SU-DHL-6 (cell line): Measurements from ENCODE around the gene TTC27.
"Not testable (repeated sequence)": the region's sequence is repeated elsewhere in the genome, so short reads cannot be mapped to it uniquely, and the experiment has no call there.

ENCODE experiments used
- H2AFZ ChIP-seq: fragments of 200-600 bp; sonication (generic); 2 replicates; pipeline ENCODE4 v1.6.1; 2014; ENCODE audit warnings: low read depth, mild to moderate bottlenecking, moderate library complexity, mixed read lengths, antibody characterized with exemption, low read length; ENCODE audit not compliant: severe bottlenecking
- H3F3A ChIP-seq: fragments of 200-600 bp; shearing (Covaris generic); 2 replicates; pipeline ENCODE4 v1.6.0; 2016; ENCODE audit warnings: antibody characterized with exemption, mild to moderate bottlenecking; ENCODE audit not compliant: insufficient read depth
- H3K27ac ChIP-seq: fragments of 200-600 bp; sonication (generic); 2 replicates; pipeline ENCODE4 v1.5.1; 2016; ENCODE audit warnings: low read depth, mild to moderate bottlenecking, low read length, moderate library complexity, mixed read lengths
- H3K27me3 ChIP-seq: fragments of 200-600 bp; sonication (generic), shearing (Covaris generic); 2 replicates; pipeline ENCODE4 v1.6.0; 2014; ENCODE audit warnings: mild to moderate bottlenecking, low read length
- H3K36me3 ChIP-seq: fragments of 200-600 bp; sonication (generic); 2 replicates; pipeline ENCODE4 v1.6.1; 2014; ENCODE audit warnings: mild to moderate bottlenecking, low read length, mixed read lengths
- H3K4me2 ChIP-seq: fragments of 300-600, 200-600 bp; shearing (Covaris generic), sonication (generic); 2 replicates; pipeline ENCODE4 v1.6.0; 2014; ENCODE audit warnings: low read length, low read depth, mild to moderate bottlenecking; ENCODE audit not compliant: poor library complexity, severe bottlenecking
- H3K4me3 ChIP-seq: fragments of 200-600 bp; sonication (generic); 2 replicates; pipeline ENCODE4 v1.5.1; 2014; ENCODE audit warnings: antibody characterized with exemption, low read length, mild to moderate bottlenecking, mixed read lengths; ENCODE audit not compliant: insufficient read depth, poor library complexity, severe bottlenecking
- H3K79me2 ChIP-seq: fragments of 200-600 bp; sonication (generic); 2 replicates; pipeline ENCODE4 v1.6.1; 2014; ENCODE audit warnings: mild to moderate bottlenecking, low read length, moderate library complexity; ENCODE audit not compliant: insufficient read depth
- H3K9ac ChIP-seq: fragments of 200-600 bp; sonication (generic); 2 replicates; pipeline ENCODE4 v1.7.0; 2014; ENCODE audit warnings: mild to moderate bottlenecking, low read length
- H3K9me2 ChIP-seq: fragments of 200-600 bp; sonication (generic); replicated peaks from 2 replicates; pipeline ENCODE4 v1.6.1; 2014; ENCODE audit warnings: low read length; ENCODE audit not compliant: insufficient read depth
- H3K9me3 ChIP-seq: fragments of 200-600 bp; sonication (generic); 2 replicates; pipeline ENCODE4 v1.6.1; 2014; ENCODE audit warnings: low read length, mixed read lengths; ENCODE audit not compliant: insufficient read depth
- H4K20me1 ChIP-seq: fragments of 200-600 bp; sonication (generic); 2 replicates; pipeline ENCODE4 v1.6.1; 2014; ENCODE audit warnings: low read depth, mild to moderate bottlenecking, antibody characterized with exemption, low read length, moderate library complexity, mixed read lengths
- EZH2phosphoT487 ChIP-seq: fragments of 200-600 bp; sonication (generic), shearing (Covaris generic); conservative IDR thresholded peaks from 2 replicates; pipeline ENCODE4 v1.6.1; 2018; ENCODE audit warnings: mild to moderate bottlenecking, antibody characterized with exemption, low read length, moderate library complexity, mixed read lengths
- TF ChIP-seq, protein P1 (sequence below): fragments of 200-600 bp; sonication (generic); IDR thresholded peaks from one replicate; pipeline ENCODE4 v1.5.1; 2017; ENCODE audit warnings: antibody characterized with exemption, mild to moderate bottlenecking, low read length, moderate library complexity; ENCODE audit not compliant: insufficient read depth, poor library complexity, severe bottlenecking

Gene TTC27

DNA sequence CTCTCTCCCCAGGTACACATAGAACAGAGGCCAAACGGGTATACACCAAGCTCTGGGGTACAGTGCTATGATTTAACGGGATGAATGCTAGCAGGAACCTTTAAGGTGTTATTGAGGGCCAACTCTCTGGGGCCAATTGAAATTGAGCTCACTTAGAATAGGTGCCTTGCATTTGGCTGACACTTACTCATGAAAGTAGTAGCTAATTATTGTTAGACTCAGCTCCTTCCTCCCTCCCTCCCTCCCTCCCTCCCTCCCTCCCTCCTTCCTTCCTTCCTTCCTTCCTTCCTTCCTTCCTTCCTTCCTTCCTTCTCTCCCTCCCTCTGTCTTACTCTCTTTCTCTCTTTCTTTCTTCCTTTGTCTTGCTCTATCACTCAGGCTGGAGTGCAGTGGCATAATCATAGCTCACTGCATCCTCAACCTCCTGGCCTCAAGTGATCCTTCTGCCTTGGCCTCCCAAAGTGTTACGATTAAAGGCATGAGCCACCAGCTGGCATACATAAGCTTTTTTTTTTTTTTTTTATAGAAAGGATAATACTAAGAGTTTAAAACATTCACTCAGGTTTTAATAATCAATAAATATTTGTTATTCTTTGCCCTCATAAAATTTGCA, 95.7 kb downstream of the TTC27 start:
- no peaks in the 10 kb centered on the region for H3K9me3 ChIP-seq

DNA sequence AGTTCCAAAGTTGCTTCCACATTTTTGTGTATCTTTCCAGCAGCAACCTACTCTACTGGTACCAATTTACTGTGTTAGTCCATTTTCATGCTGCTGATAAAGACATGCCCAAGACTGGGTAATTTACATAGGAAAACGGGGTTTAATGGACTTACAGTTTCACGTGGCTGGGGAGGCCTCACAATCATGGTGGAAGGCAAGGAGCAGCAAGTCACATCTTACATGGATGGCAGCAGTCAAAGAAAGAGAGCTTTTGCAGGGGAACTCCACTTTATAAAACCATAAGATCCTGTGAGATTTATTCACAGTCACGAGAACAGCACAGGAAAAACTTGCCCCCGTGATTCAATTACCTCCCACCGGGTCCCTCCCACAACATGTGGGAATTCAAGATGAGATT, 98.8 kb downstream of the TTC27 start:
- H3K4me3 ChIP-seq, H3K9me3 ChIP-seq, H3K27me3 ChIP-seq: not testable (repeated sequence)

More for the DNA sequence above, 95.7 kb downstream of the TTC27 start:
- H3K27me3 ChIP-seq: no peaks in the 10 kb centered on the region
- no peak overlapping the region for H3K27ac ChIP-seq
- no peaks in the 10 kb centered on the region for H3K9me2 ChIP-seq
- no peaks in the 10 kb centered on the region for H4K20me1 ChIP-seq
- no peak overlapping the region for H3K4me2 ChIP-seq
- no peak overlapping the region for H2AFZ ChIP-seq
- no peak for TF ChIP-seq EZH2phosphoT487
- TF ChIP-seq, protein P1, sequence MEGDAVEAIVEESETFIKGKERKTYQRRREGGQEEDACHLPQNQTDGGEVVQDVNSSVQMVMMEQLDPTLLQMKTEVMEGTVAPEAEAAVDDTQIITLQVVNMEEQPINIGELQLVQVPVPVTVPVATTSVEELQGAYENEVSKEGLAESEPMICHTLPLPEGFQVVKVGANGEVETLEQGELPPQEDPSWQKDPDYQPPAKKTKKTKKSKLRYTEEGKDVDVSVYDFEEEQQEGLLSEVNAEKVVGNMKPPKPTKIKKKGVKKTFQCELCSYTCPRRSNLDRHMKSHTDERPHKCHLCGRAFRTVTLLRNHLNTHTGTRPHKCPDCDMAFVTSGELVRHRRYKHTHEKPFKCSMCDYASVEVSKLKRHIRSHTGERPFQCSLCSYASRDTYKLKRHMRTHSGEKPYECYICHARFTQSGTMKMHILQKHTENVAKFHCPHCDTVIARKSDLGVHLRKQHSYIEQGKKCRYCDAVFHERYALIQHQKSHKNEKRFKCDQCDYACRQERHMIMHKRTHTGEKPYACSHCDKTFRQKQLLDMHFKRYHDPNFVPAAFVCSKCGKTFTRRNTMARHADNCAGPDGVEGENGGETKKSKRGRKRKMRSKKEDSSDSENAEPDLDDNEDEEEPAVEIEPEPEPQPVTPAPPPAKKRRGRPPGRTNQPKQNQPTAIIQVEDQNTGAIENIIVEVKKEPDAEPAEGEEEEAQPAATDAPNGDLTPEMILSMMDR: no peak
- no peaks in the 10 kb centered on the region for H3F3A ChIP-seq
- no peaks in the 10 kb centered on the region for H3K79me2 ChIP-seq
- no peaks in the 10 kb centered on the region for H3K36me3 ChIP-seq
- no peak overlapping the region for H3K4me3 ChIP-seq
- H3K9ac ChIP-seq: no peak overlapping the region

DNA sequence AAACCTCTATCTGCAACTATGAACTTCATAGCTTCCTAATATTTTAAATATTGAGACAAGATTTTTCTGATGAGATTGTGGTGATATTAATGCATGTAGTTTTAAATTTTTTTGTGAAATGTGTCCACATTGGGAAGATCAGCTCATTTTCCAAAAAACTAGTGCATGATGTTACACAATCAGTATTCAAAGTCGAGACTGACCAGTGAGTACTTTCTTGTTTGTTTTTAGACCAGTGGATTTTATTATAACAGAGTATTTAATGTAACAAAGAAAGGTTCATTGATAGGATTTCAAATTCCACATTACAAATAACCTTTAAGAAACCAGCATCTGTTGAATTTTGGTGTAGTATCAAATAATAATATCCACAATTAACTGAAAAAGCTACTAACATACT, 99.3 kb downstream of the TTC27 start:
- Histone ChIP-seq H3K36me3 (no peaks in the 10 kb centered on the region), H3K9me2 (no peaks in the 10 kb centered on the region), H2AFZ (no peak overlapping the region), H3K9me3 (no peaks in the 10 kb centered on the region), H3K4me2 (no peak overlapping the region), H3K9ac (no peak overlapping the region), H3F3A (no peaks in the 10 kb centered on the region), H3K4me3 (no peak overlapping the region), H3K79me2 (no peaks in the 10 kb centered on the region), H3K27ac (no peak overlapping the region), H3K27me3 (no peaks in the 10 kb centered on the region), H4K20me1 (no peaks in the 10 kb centered on the region)
- TF ChIP-seq, protein P1: no peak
- no peak for TF ChIP-seq EZH2phosphoT487

More for the DNA sequence above, 98.8 kb downstream of the TTC27 start:
- H4K20me1 ChIP-seq, H3K9me2 ChIP-seq, H3K4me2 ChIP-seq, H3F3A ChIP-seq, H3K9ac ChIP-seq, H3K36me3 ChIP-seq, H2AFZ ChIP-seq, H3K27ac ChIP-seq, H3K79me2 ChIP-seq: not testable (repeated sequence)

DNA sequence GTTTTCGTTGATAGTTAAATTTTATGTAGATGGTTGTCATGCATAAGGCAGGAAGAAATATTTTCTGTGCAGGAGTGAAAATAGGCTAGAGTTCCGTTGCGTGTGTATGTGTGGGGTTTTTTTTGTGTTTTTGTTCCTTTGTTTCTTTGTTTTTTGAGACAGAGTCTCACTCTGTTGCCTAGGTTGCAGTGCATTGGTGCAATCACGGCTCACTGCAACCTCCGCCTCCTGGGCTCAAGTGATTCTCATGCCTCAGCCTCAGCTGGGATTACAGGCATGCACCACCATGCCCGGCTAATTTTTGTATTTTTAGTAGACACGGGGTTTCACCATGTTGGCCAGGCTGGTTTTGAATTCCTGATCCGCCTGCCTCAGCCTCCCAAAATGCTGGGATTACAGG, 103.1 kb downstream of the TTC27 start:
- H3K9me3 ChIP-seq, H3F3A ChIP-seq, H3K27ac ChIP-seq, H3K79me2 ChIP-seq, H3K9ac ChIP-seq, H3K4me3 ChIP-seq, H3K4me2 ChIP-seq, H3K36me3 ChIP-seq, H3K9me2 ChIP-seq, H2AFZ ChIP-seq, H3K27me3 ChIP-seq, H4K20me1 ChIP-seq: not testable (repeated sequence)
